Stimulated activated naive CD4-positive, alpha-beta T cell (primary cell): ENCODE data around the gene LUC7L.
"Not testable (repeated sequence)": the region's sequence is repeated elsewhere in the genome, so short reads cannot be mapped to it uniquely, and the experiment has no call there.

ENCODE experiments used
- DNase-seq, 6 experiments: peaks; one replicate each; lab custom pipeline; 2025; lab: John Stamatoyannopoulos, UW

LUC7L gene

GRCh38 chr16:164827-165538, 64.3 kb downstream of the LUC7L start:
- no peak for DNase-seq

DNA sequence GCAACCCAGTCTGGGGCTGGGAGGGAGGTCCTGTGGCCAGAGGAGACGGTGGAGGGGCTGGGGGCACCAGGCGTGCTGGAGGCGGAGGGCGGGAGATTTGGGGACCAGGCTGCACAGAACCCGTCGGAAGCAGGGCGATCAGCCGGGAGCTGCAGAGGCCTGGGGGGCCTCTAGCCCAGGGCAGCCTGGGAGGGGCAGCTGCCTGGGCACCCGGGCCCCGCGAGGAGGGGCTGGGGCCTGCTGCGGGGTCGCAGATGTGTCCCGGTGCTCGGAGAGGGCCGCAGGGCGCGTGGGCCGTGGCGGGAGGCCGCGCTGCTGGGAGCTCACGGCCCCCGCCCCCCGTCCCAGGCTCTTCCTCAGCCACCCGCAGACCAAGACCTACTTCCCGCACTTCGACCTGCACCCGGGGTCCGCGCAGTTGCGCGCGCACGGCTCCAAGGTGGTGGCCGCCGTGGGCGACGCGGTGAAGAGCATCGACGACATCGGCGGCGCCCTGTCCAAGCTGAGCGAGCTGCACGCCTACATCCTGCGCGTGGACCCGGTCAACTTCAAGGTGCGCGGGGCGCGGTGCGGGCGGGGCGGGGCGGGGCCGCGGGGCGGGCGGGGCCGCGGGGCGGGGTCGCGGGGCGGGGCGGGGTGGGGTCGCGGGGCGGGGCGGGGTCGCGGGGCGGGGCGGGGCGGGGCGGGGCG, 65.0 kb downstream of the LUC7L start:
- DNase-seq: not testable (repeated sequence)

DNA sequence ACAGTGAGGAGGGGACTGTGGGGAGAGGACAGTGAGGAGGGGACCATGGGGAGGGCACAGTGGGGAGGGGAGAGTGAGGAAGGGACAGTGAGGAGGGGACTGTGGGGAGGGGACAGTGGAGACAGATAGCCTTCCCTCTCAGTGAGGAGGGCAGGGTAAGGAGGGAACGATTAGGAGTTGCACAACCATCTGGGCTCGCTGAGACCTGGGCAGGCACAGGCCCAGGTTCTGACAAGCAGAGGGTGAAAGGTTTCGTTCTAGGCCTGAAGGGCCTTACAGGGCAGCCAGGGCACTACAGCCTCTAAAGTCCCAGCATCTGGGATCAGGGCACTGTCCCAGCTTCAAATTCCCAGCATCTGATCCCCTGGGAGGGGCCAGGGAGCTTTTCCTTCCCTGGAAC, 65.6 kb downstream of the LUC7L start:
- DNase-seq: not testable (repeated sequence)

DNA sequence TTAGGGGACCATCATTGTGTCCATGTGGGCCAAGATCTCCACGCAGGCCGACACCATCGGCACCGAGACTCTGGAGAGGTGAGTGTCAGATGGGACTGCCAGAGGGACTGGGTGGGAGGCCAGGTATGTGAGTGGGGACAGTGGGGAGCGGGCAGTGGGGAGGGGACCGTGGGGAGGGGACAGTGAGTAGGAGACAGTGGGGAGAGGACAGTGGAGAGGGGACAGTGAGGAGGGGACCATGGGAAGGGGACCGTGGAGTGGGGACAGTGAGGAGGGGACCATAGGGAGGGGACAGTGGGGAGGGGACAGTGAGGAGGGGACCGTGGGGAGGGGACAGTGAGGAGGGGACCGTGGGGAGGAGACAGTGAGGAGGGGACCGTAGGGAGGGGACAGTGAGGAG, 66.1 kb downstream of the LUC7L start:
- not testable (repeated sequence) for DNase-seq

DNA sequence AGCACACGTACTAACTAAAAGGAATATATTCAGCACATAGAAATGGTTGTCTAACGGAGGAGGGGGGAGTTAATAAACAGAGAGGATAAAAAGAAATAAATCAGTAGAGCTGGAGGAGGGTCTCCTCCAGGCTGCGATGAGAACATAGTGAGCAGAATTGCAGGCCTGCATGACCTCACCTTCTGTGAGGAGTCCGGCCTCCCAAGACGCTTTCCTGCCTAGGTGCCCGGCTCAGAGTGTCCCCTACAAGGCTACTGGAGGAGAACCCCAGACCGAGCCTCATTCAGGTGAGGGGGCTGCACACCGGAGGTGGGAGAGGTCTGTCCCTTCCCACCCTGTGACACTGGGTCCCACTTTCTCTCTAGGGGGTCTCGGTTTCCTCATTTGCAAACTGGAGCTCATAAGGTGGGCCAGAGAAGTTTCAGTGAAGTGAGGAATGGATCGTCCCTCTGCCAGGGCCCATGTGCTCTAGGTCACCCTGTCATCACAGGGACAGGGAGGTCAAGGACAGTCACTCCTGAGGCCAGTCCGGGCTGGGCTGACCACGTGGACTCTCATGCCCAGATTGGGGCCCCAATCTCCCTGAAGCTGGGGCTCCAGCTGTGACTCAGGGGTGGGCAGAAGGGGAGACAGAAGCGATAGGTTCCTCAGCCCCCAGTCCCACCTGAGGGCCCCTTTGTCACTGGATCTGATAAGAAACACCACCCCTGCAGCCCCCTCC, 66.8 kb downstream of the LUC7L start:
- DNase-seq: no peak

DNA sequence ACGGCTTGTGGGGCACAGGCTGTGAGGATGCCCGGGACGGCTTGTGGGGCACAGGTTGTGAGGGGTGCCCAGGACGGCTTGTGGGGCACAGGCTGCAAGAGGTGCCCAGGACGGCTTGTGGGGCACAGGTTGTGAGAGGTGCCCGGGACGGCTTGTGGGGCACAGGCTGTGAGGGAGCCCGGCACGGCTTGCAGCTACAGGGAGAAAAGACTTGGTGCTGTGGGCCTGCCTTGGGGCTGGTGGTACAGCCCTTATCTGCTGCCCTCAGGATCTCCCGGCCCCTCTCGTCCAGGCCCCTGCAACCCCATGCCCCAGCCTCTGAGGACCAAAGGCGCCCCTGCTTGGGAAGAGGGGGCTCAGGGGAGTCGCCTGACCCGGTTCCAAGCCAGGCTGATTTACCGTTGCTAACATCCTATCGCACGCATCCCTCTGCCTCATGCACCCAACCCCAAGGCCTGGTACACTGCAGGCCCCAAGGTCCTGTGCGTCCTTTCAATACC, 68.5 kb downstream of the LUC7L start:
- no peak for DNase-seq

DNA sequence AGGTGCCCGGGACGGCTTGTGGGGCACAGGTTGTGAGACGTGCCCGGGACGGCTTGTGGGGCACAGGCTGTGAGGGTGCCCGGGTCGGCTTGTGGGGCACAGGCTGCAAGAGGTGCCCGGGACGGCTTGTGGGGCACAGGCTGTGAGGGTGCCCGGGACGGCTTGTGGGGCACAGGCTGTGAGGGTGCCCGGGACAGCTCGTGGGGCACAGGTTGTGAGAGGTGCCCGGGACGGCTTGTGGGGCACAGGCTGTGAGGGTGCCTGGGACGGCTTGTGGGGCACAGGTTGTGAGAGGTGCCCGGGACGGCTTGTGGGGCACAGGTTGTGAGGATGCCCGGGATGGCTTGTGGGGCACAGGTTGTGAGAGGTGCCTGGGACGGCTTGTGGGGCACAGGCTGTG, 69.0 kb downstream of the LUC7L start:
- DNase-seq: not testable (repeated sequence)

DNA sequence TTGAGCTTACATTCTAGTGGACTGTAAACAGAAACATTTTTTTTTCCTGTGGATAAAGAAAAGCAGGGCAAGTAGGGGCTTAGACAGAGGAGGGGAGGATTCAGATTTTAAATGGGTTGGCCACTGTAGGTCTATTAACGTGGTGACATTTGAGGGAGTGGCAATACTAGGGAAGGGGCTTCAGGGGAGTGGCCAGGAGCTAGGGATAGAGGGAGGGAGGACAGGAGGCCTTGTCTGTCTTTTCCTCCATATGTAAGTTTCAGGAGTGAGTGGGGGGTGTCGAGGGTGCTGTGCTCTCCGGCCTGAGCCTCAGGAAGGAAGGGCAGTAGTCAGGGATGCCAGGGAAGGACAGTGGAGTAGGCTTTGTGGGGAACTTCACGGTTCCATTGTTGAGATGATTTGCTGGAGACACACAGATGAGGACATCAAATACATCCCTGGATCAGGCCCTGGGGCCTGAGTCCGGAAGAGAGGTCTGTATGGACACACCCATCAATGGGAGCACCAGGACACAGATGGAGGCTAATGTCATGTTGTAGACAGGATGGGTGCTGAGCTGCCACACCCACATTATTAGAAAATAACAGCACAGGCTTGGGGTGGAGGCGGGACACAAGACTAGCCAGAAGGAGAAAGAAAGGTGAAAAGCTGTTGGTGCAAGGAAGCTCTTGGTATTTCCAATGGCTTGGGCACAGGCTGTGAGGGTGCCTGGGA, 70.0 kb downstream of the LUC7L start:
- DNase-seq: no peak

- no peak for DNase-seq
Measured at GRCh38 chr16:155031-155398, 74.2 kb downstream of the LUC7L start.

DNA sequence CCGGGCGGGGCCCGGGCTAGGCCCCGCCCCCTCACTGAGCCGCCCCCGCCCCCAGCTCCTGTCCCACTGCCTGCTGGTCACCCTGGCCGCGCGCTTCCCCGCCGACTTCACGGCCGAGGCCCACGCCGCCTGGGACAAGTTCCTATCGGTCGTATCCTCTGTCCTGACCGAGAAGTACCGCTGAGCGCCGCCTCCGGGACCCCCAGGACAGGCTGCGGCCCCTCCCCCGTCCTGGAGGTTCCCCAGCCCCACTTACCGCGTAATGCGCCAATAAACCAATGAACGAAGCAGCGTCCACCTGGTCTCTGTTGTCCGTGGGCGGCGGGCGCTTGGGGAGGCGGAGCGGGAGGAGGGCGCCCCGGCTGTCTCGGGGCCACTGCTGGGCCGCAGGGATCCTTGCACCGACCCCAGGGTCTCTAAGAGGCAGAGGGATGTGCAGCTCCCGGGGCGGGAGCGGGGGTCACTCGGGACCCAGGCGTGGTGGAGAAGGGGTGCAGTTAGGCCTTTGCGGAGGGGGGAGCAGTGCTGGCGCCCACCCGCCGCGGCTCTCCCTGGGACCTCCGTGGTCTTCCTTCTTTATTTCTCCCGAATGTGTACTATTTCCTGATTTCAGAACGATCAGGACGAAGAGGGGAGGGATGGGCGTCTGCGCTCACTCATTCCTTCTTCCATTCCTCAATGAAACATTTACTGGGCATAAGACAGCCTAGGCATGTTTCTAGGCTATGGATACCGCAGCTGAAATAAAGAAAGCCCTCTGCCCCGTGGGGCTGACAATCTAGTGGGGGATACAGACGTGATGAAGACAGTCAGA, 74.8 kb downstream of the LUC7L start:
- DNase-seq: no peak

DNA sequence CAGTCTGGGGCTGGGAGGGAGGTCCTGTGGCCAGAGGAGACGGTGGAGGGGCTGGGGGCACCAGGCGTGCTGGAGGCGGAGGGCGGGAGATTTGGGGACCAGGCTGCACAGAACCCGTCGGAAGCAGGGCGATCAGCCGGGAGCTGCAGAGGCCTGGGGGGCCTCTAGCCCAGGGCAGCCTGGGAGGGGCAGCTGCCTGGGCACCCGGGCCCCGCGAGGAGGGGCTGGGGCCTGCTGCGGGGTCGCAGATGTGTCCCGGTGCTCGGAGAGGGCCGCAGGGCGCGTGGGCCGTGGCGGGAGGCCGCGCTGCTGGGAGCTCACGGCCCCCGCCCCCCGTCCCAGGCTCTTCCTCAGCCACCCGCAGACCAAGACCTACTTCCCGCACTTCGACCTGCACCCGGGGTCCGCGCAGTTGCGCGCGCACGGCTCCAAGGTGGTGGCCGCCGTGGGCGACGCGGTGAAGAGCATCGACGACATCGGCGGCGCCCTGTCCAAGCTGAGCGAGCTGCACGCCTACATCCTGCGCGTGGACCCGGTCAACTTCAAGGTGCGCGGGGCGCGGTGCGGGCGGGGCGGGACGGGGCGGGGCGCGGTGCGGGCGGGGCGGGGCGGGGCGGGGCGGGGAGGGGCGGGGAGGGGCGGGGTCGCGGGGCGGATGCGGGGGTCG, 75.6 kb downstream of the LUC7L start:
- not testable (repeated sequence) for DNase-seq

- not testable (repeated sequence) for DNase-seq
Measured at GRCh38 chr16:153129-153521, 76.1 kb downstream of the LUC7L start.

DNA sequence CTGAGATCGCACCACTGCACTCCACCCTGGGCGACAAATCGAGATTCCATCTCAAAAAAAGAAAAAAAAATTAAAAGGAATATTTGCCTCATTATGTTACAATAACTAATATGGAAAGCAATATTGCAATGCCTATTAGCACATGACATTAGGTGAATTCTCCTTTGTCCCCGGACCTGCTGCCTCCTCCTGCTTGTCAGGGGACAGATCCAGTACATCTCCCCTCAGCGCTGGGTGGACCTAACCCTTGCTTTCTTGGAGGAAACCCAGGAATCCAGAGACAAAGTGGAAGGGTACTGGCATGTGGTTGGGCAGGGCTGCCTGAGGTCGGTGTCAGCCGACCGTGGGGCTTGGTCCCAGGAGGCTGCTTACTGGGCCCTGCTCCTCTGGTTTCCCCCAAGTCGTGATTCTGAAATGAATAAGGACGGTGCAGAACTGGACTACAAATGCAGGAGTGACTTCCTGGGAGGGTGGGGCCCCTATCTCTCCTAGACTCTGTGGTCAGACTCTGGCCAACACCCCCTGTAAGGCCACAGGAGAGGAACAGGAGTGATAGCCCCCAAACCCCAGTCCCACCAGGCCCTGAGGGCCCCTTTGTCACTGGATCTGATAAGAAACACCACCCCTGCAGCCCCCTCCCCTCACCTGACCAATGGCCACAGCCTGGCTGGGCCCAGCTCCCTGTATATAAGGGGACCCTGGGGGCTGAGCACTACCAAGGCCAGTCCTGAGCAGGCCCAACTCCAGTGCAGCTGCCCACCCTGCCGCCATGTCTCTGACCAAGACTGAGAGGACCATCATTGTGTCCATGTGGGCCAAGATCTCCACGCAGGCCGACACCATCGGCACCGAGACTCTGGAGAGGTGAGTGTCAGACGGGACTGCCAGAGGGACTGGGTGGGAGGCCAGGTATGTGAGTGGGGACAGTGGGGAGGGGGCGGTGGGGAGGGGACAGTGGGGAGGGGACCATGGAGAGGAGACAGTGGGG, 76.8 kb downstream of the LUC7L start, which contains the start of gene HBZ:
Gene HBZ (plus strand): TSS at position 504 of the 988 bp plus-strand sequence. CDS start 266 bp downstream, at position 770.
- no peak for DNase-seq

DNA sequence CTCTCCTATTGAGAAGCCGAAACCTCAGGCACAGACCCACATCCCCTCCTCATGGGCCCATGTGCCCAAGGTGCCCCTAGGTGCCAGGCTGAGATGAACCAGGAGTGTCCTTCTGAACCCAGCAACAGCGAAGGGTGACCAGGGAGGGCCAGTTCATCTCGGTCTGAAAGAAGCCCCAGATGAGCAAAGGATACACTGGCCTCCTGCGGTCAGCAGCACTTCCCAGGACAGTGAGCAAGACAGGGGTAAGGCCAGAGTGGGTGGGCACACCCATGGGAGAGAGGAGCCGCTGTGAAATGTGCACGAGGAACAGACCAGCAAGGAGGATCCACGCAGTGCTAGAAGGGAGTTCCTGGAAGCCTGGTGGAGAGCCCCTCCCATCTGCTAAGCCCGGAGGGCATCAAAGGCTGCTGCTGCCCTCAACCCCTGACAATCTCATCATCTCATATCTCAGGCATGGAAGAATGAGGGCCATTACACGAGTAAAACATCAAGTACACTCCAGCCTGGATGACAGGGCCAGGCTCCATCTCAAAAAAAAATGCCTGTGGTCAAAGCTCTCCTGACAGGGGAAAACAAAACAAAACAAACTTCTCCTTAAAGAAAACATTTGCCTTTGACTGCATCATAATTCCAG, 80.1 kb downstream of the LUC7L start:
- no peak for DNase-seq

GRCh38 chr16:146646-147045, 82.6 kb downstream of the LUC7L start:
- no peak for DNase-seq

- no peak for DNase-seq
Measured at GRCh38 chr16:144797-145252, 84.4 kb downstream of the LUC7L start.

GRCh38 chr16:143456-143855, 85.8 kb downstream of the LUC7L start:
- DNase-seq: no peak

- no peak for DNase-seq
Measured at GRCh38 chr16:143047-143446, 86.2 kb downstream of the LUC7L start.
